H1 (cell line): Measurements from ENCODE around the gene COLEC12. TPM values are rescaled to one million over a fixed set of nuclear protein-coding genes. Genes with fewer than 3 reads are reported as not detected.

ENCODE experiments used
- CTCF ChIA-PET: fragments of 300-600 bp; sonication (Branson Sonifier 250); formaldehyde crosslinking; loops from one replicate; lab custom pipeline; 2021; ENCODE audit not compliant: partially characterized antibody; lab: Charles Lee
- POLR2A ChIA-PET: fragments of 300-600 bp; sonication (Branson Sonifier 250); formaldehyde crosslinking; loops from one replicate; lab custom pipeline; 2021; ENCODE audit warnings: inconsistent platforms; ENCODE audit not compliant: partially characterized antibody; lab: Charles Lee
- DNase-seq, 2 experiments: peaks; one replicate each; pipeline versions ENCODE4 v3.0.0 to v3.0.0-alpha.2; 2010 to 2022; ENCODE audit warnings: low spot score in 2 of 2, low read depth in 1 of 2, mixed read lengths in 1 of 2
- FAIRE-seq: peaks from 2 replicates; lab custom pipeline; 2011; peaks lifted over from hg19 to GRCh38; lab: Jason Lieb, UNC
- H2AFZ ChIP-seq: 2 replicates; pipeline ENCODE4 v1.8.1; 2012; ENCODE audit warnings: low read length, inconsistent platforms
- H2AK5ac ChIP-seq: 2 replicates; pipeline ENCODE4 v1.6.1; 2013; ENCODE audit warnings: low read depth, low read length
- H2BK120ac ChIP-seq: replicated peaks from 2 replicates; pipeline ENCODE3; 2013; ENCODE audit warnings: low read depth, low read length, inconsistent platforms
- H2BK12ac ChIP-seq: 2 replicates; pipeline ENCODE4 v1.6.1; 2013; ENCODE audit warnings: low read depth, low read length
- H2BK15ac ChIP-seq: 2 replicates; pipeline ENCODE4 v1.6.1; 2013; ENCODE audit warnings: low read length
- H2BK20ac ChIP-seq: 2 replicates; pipeline ENCODE4 v1.6.1; 2013; ENCODE audit warnings: low read length
- H2BK5ac ChIP-seq: 2 replicates; pipeline ENCODE4 v1.6.1; 2013; ENCODE audit warnings: low read depth, low read length
- H3K14ac ChIP-seq: 2 replicates; pipeline ENCODE4 v1.6.1; 2013; ENCODE audit warnings: inconsistent platforms; ENCODE audit not compliant: insufficient read length
- H3K18ac ChIP-seq: 2 replicates; pipeline ENCODE4 v1.6.1; 2013; ENCODE audit warnings: low read length; ENCODE audit errors: extremely low read depth
- H3K23ac ChIP-seq: 2 replicates; pipeline ENCODE4 v1.6.1; 2013; ENCODE audit warnings: inconsistent platforms; ENCODE audit not compliant: insufficient read length
- H3K23me2 ChIP-seq: 2 replicates; pipeline ENCODE4 v1.6.1; 2013; ENCODE audit warnings: low read depth, low read length
- H3K27ac ChIP-seq: 2 replicates; pipeline ENCODE4 v1.6.1; 2011; ENCODE audit warnings: low read depth, low read length, inconsistent platforms
- H3K27me3 ChIP-seq, 4 experiments: replicated peaks in 1 of 4; 1 replicate in 1 of 4; 2 replicates in 3 of 4; pipeline versions ENCODE4 v1.6.1 to v1.8.1; 2011 to 2013; ENCODE audit warnings: low read length in 3 of 4, mild to moderate bottlenecking in 3 of 4, inconsistent platforms in 2 of 4, mixed read lengths in 2 of 4, moderate library complexity in 1 of 4; ENCODE audit not compliant: control insufficient read depth in 3 of 4, insufficient read depth in 3 of 4; ENCODE audit errors: extremely low read depth in 1 of 4
- H3K36me3 ChIP-seq, 4 experiments: 2 replicates each; pipeline versions ENCODE4 v1.6.1 to v1.8.1; 2011 to 2013; ENCODE audit warnings: mild to moderate bottlenecking in 4 of 4, low read length in 3 of 4, moderate library complexity in 2 of 4, control low read depth in 1 of 4, inconsistent platforms in 1 of 4; ENCODE audit not compliant: insufficient read depth in 4 of 4, control insufficient read depth in 2 of 4
- H3K4ac ChIP-seq: replicated peaks from 2 replicates; pipeline ENCODE3; 2013; ENCODE audit warnings: low read length, low read depth, mixed read lengths, inconsistent platforms; ENCODE audit not compliant: insufficient read length
- H3K4me1 ChIP-seq, 4 experiments: replicated peaks in 1 of 4; 1 replicate in 1 of 4; 2 replicates in 3 of 4; pipeline versions ENCODE4 v1.6.1 to v1.8.1; 2011 to 2013; ENCODE audit warnings: low read length in 3 of 4, inconsistent platforms in 2 of 4, mixed read lengths in 1 of 4; ENCODE audit not compliant: insufficient read depth in 4 of 4, control insufficient read depth in 3 of 4
- H3K4me2 ChIP-seq, 2 experiments: 2 replicates each; pipeline versions ENCODE4 v1.6.1 to v1.8.1; 2011 to 2013; ENCODE audit warnings: low read depth in 2 of 2, low read length in 2 of 2, control low read depth in 1 of 2, inconsistent platforms in 1 of 2, mild to moderate bottlenecking in 1 of 2; ENCODE audit not compliant: insufficient read depth in 1 of 2
- H3K4me3 ChIP-seq, 4 experiments: fragments of 200-600, 300-600 bp in 1 of 4; sonication (generic), shearing (Covaris generic), sonication (Bioruptor Twin) in 1 of 4; 2 replicates each; pipeline versions ENCODE4 v1.5.1 to v1.8.1; 2011 to 2016; ENCODE audit warnings: low read length in 4 of 4, low read depth in 3 of 4, control low read depth in 2 of 4, inconsistent platforms in 2 of 4, mild to moderate bottlenecking in 2 of 4, mixed read lengths in 1 of 4, moderate library complexity in 1 of 4; ENCODE audit not compliant: insufficient read depth in 2 of 4; ENCODE audit errors: extremely low read depth in 1 of 4
- H3K56ac ChIP-seq: replicated peaks from 2 replicates; pipeline ENCODE3; 2013; ENCODE audit warnings: low read depth, mild to moderate bottlenecking, mixed read lengths, low read length, inconsistent platforms; ENCODE audit not compliant: insufficient read length
- H3K79me1 ChIP-seq: 2 replicates; pipeline ENCODE4 v1.6.1; 2013; ENCODE audit warnings: low read depth, low read length, control low read depth
- H3K79me2 ChIP-seq, 2 experiments: 2 replicates each; pipeline versions ENCODE4 v1.6.1 to v1.8.1; 2012 to 2013; ENCODE audit warnings: low read length in 2 of 2, mild to moderate bottlenecking in 2 of 2, inconsistent platforms in 1 of 2; ENCODE audit not compliant: insufficient read depth in 2 of 2, control insufficient read depth in 1 of 2
- H3K9ac ChIP-seq, 4 experiments: replicated peaks in 1 of 4; 1 replicate in 1 of 4; 2 replicates in 3 of 4; pipeline versions ENCODE4 v1.6.1 to v1.8.1; 2011 to 2013; ENCODE audit warnings: low read depth in 3 of 4, low read length in 3 of 4, control low read depth in 2 of 4, mild to moderate bottlenecking in 2 of 4, moderate library complexity in 2 of 4, inconsistent platforms in 1 of 4; ENCODE audit errors: extremely low read depth in 1 of 4
- H3K9me3 ChIP-seq, 2 experiments: 2 replicates each; pipeline versions ENCODE4 v1.6.1 to v1.8.1; 2012 to 2013; ENCODE audit warnings: mild to moderate bottlenecking in 2 of 2, moderate library complexity in 2 of 2, control low read depth in 1 of 2, inconsistent platforms in 1 of 2, low read depth in 1 of 2, low read length in 1 of 2, mixed read lengths in 1 of 2; ENCODE audit not compliant: insufficient read depth in 2 of 2
- H4K20me1 ChIP-seq, 2 experiments: replicated peaks in 1 of 2; 2 replicates each; pipeline versions ENCODE3 to v1.8.1; 2011 to 2013; ENCODE audit warnings: inconsistent platforms in 2 of 2, low read length in 2 of 2, mild to moderate bottlenecking in 1 of 2; ENCODE audit not compliant: insufficient read depth in 2 of 2, control insufficient read depth in 1 of 2
- H4K5ac ChIP-seq: 2 replicates; pipeline ENCODE4 v1.6.1; 2013; ENCODE audit warnings: low read length, low read depth, mixed read lengths, inconsistent platforms; ENCODE audit not compliant: insufficient read length
- H4K8ac ChIP-seq: 2 replicates; pipeline ENCODE4 v1.8.0; 2013; ENCODE audit warnings: mild to moderate bottlenecking, moderate library complexity, low read length, inconsistent platforms; ENCODE audit not compliant: insufficient read depth; ENCODE audit errors: extremely low read depth
- H4K91ac ChIP-seq: replicated peaks from 2 replicates; pipeline ENCODE3; 2013; ENCODE audit warnings: low read length, mixed read lengths, inconsistent platforms; ENCODE audit not compliant: insufficient read length
- CHD1 ChIP-seq: IDR thresholded peaks from 2 replicates; pipeline ENCODE4 v1.6.1; 2012; ENCODE audit warnings: low read depth, low read length, improper control_type of control experiment
- CREB1 ChIP-seq: IDR thresholded peaks from 2 replicates; pipeline ENCODE4 v1.6.1; 2012; ENCODE audit warnings: inconsistent platforms
- CTBP2 ChIP-seq: IDR thresholded peaks from 2 replicates; pipeline ENCODE4 v1.7.0; 2011; ENCODE audit warnings: borderline replicate concordance, mild to moderate bottlenecking, moderate library complexity, mixed read lengths, low read length; ENCODE audit not compliant: insufficient read depth, insufficient read length
- JUN ChIP-seq: IDR thresholded peaks from 2 replicates; pipeline ENCODE4 v1.6.1; 2011; ENCODE audit warnings: low read depth, mild to moderate bottlenecking, improper control_type of control experiment, low read length
- JUND ChIP-seq: IDR thresholded peaks from 2 replicates; pipeline ENCODE4 v1.6.1; 2011; ENCODE audit warnings: mild to moderate bottlenecking, improper control_type of control experiment, low read length
- KDM4A ChIP-seq: IDR thresholded peaks from one replicate; pipeline ENCODE4 v1.7.1; 2012; ENCODE audit warnings: low read depth, mild to moderate bottlenecking, moderate library complexity, low read length, inconsistent platforms; ENCODE audit not compliant: severe bottlenecking
- NRF1 ChIP-seq: IDR thresholded peaks from 2 replicates; pipeline ENCODE4 v1.6.1; 2011; ENCODE audit warnings: mild to moderate bottlenecking, low read depth, low read length, improper control_type of control experiment
- POLR2A ChIP-seq, 2 experiments: IDR thresholded peaks; 1 replicate in 1 of 2; 2 replicates in 1 of 2; pipeline ENCODE4 v1.6.1; 2011; ENCODE audit warnings: low read depth in 2 of 2, low read length in 2 of 2, mild to moderate bottlenecking in 2 of 2; ENCODE audit errors: control extremely low read depth in 1 of 2
- RBBP5 ChIP-seq: IDR thresholded peaks from 2 replicates; pipeline ENCODE4 v1.7.1; 2012; ENCODE audit warnings: low read depth, mild to moderate bottlenecking, inconsistent platforms, low read length, moderate library complexity, borderline replicate concordance
- RFX5 ChIP-seq: IDR thresholded peaks from 2 replicates; pipeline ENCODE4 v1.6.1; 2011; ENCODE audit warnings: low read depth, low read length, improper control_type of control experiment, borderline replicate concordance
- SAP30 ChIP-seq: fragments of 300-600 bp; sonication (generic); IDR thresholded peaks from 2 replicates; pipeline ENCODE4 v1.7.1; 2012; ENCODE audit warnings: low read length, moderate library complexity, mild to moderate bottlenecking, inconsistent platforms; ENCODE audit not compliant: insufficient read depth, insufficient replicate concordance
- SIRT6 ChIP-seq: IDR thresholded peaks from one replicate; pipeline ENCODE4 v1.7.1; 2012; ENCODE audit warnings: low read length, inconsistent platforms
- SIX5 ChIP-seq: IDR thresholded peaks from 2 replicates; pipeline ENCODE4 v1.6.1; 2011; ENCODE audit warnings: mild to moderate bottlenecking, low read depth, low read length
- TAF7 ChIP-seq: optimal IDR thresholded peaks from 2 replicates; pipeline ENCODE3; 2011; ENCODE audit warnings: low read depth, mild to moderate bottlenecking, inconsistent platforms, low read length, moderate library complexity, borderline replicate concordance
- YY1 ChIP-seq: IDR thresholded peaks from 2 replicates; pipeline ENCODE4 v1.6.1; 2011; ENCODE audit warnings: low read depth, mild to moderate bottlenecking, low read length
- WGBS, 2 experiments: shearing (Covaris generic) in 1 of 2; methylation state at CpG; one replicate each; pipeline versions ENCODE4 v1.1.6 to v1.1.7; 2013 to 2015; ENCODE audit warnings: low lambda C conversion rate in 2 of 2, mixed read lengths in 2 of 2, inconsistent platforms in 1 of 2, low coverage in 1 of 2, missing lambda C conversion rate in 1 of 2; ENCODE audit not compliant: insufficient replicate concordance in 2 of 2, insufficient coverage in 1 of 2, insufficient read length in 1 of 2; ENCODE audit errors: extremely low coverage in 1 of 2, missing lambda C conversion rate in 1 of 2; 5-methylcytosine and 5-hydroxymethylcytosine counted together
- polyA plus RNA-seq, 7 experiments: library from polyadenylated mRNA; depleted of rRNA in 3 of 7; stranded (reverse) in 5 of 7; unstranded in 2 of 7; fragments of >200 nt in 5 of 7; fragments of 200-250 nt in 2 of 7; gene quantifications; 1 replicate in 5 of 7; 2 replicates in 1 of 7; 4 replicates in 1 of 7; pipeline versions ENCODE4 v1.2.1 to v1.2.3, GENCODE V29; 2011 to 2013; ENCODE audit warnings: missing spikeins in 2 of 7, mixed read lengths in 2 of 7
- total RNA-seq: library from RNA; stranded (reverse); fragmentation: NEBNext Ultra II Directional; extraction: Animal tissue kit (Norgen Biotek cat#: 25700); gene quantifications from 2 replicates; pipeline ENCODE4 v1.2.1, GENCODE V29; 2021

Gene COLEC12
- total and polyA plus RNA-seq, 2 of the 8 experiments (the other 6 are each of a cell fraction or from before 2014, with no cell fraction given), result 0.44 to 2.3 TPM

- no peak overlapping the region for H4K5ac ChIP-seq
- ChIA-PET CTCF (interaction anchor here (1.4 kb wide), 1 partner anchor 11 kb away, joined by 3 read pairs; no protein-coding TSS in a partner anchor), POLR2A (no interaction called here)
- TF ChIP-seq SAP30 (no peak), JUND (no peak), TAF7 (no peak), CHD1 (no peak), RFX5 (no peak), JUN (no peak), NRF1 (no peak), CREB1 (no peak), SIX5 (no peak), SIRT6 (no peak), RBBP5 (no peak), YY1 (no peak), POLR2A (IDR thresholded peaks at IDR 0.05; ENCODE audit: control extremely low read depth in 1 of 2, low read depth in 2 of 2, low read length in 2 of 2) (no peak), CTBP2 (no peak), KDM4A (no peak)
These were observed 160.5 kb downstream of the COLEC12 start for GRCh38 chr18:340044-340443.

More at GRCh38 chr18:340044-340443, 160.5 kb downstream of the COLEC12 start:
- Histone ChIP-seq H3K79me1 (no peaks in the 10 kb centered on the region), H3K14ac (no peak overlapping the region), H2BK20ac (no peak overlapping the region), H3K27ac (no peak overlapping the region), H3K9ac (no peak overlapping the region), H4K20me1 (no peaks in the 10 kb centered on the region), H2BK15ac (no peak overlapping the region), H2BK5ac (no peak overlapping the region), H2BK12ac (no peak overlapping the region), H3K4ac (no peak overlapping the region), H3K23me2 (no peaks in the 10 kb centered on the region), H2BK120ac (no peak overlapping the region), H3K9me3 (no peaks in the 10 kb centered on the region), H3K4me1 (no peaks in the 10 kb centered on the region), H4K8ac (no peak overlapping the region), H3K18ac (no peak overlapping the region), H3K36me3 (no peaks in the 10 kb centered on the region), H2AFZ (no peak overlapping the region), H4K91ac (no peak overlapping the region), H3K79me2 (no peaks in the 10 kb centered on the region), H3K23ac (no peak overlapping the region), H3K4me2 (no peak overlapping the region), H2AK5ac (no peak overlapping the region), H3K27me3 (no peaks in the 10 kb centered on the region), H3K4me3 (no peak overlapping the region), H3K56ac (no peak overlapping the region)
- FAIRE-seq, result no peak
- no peak for DNase-seq
- 83% methylated on average over 10 of the region's 10 CpGs; no CpG with 5 or more reads in 1 of the 2 experiments for WGBS, 2 experiments
